Thyroid gland (tissue), 4 donors: ENCODE data around the gene ZCCHC24.

ENCODE experiments used
- CTCF ChIP-seq, 6 experiments: fragments of 200-600 bp in 3 of 6; fragments of 450-650 bp in 3 of 6; sonication (generic) in 3 of 6; IDR thresholded peaks; one replicate each; pipeline ENCODE4 v1.5.1; 2016 to 2019; ENCODE audit warnings: antibody characterized with exemption in 6 of 6, mild to moderate bottlenecking in 2 of 6, inconsistent platforms in 1 of 6, moderate library complexity in 1 of 6
- POLR2A ChIP-seq, 2 donors: fragments of 450-650 bp; IDR thresholded peaks; one replicate each; pipeline ENCODE4 v1.6.1; 2017; ENCODE audit warnings: antibody characterized with exemption in 2 of 2, mild to moderate bottlenecking in 2 of 2, moderate library complexity in 1 of 2

GRCh38 chr10:79347894-79348639 lies 97.4 kb downstream of the ZCCHC24 start:
- TF ChIP-seq CTCF (IDR thresholded peaks at IDR 0.05) = no peak
- no peak for TF ChIP-seq POLR2A (IDR thresholded peaks at IDR 0.05)
